ENCODE results near the gene PRKAG2. TPM values are rescaled to one million over a fixed set of nuclear protein-coding genes. Genes with fewer than 3 reads are reported as not detected.

Gene PRKAG2
- total RNA-seq, 8 experiments from 2014 or later: 6.3 to 13.4 (median 8.5) TPM

DNA sequence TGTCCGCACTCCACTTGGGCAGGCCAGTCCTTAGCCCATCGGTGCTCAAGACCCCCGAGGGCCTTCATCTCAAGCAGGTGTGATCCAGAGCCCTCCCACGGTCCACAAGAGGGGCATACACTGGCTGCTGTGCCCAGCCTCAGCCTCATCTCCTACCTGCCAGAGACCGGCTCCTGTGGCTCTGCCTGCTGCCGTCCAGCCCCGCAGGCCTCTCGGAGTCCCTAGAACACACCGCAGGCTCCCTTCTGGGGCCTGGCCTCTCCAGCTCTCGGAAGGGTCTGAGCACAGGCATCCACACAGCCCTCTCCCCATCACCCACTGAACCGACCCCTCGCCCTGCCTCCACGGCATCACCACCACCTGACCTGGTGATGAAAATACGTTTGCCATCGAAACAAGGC, 147.4 kb downstream of the PRKAG2 start:
- in situ Hi-C loops (cut with MboI; ENCODE audit: low pct_unique_long_range_greater_than_20kb in 2 of 9, low sequenced_read_pairs in 9 of 9, unreplicated experiment in 9 of 9): no loop called here
- Histone ChIP-seq H3K4me1 (replicated peaks in 1 of 2) (peaks cover 37 to 50% of the 10 kb centered on the region in 2 donors), H3K27ac (no peak overlapping the region), H3K4me3 (no peak overlapping the region)
- no peak for ATAC-seq (replicated peaks in 6 of 8)
- WGBS, 10 experiments: 80 to 100% (median 97%) methylated on average over 1 to 5 of the region's 15 CpGs; no CpG with 5 or more reads in 7 of the 10 experiments

DNA sequence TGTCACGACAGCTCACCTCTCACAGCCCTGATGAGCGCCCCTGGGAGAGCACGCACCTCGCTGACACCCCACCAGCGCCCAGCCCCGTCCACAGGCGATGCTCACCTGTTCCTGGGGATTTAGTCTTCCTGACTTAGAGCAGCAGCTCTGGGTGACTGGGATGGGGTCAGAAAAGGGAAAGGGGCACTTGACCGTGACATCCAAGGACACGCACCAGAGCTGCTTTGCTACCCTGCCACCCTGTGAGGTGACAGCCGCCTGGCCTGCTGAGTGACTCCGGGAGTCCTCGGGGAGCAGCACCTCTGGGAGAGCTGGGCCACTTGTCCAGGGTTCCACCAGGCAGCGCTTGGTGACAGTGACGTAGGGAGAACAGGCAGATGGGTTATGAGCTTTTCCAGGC, 148.2 kb downstream of the PRKAG2 start:
- Histone ChIP-seq H3K4me3 (no peak overlapping the region), H3K27ac (no peak overlapping the region), H3K4me1 (replicated peaks in 1 of 2) (peaks cover 37 to 55% of the 10 kb centered on the region in 2 donors)
- in situ Hi-C loops (cut with MboI; ENCODE audit: low pct_unique_long_range_greater_than_20kb in 2 of 9, low sequenced_read_pairs in 9 of 9, unreplicated experiment in 9 of 9): no loop called here
- WGBS, 10 experiments: 95 to 100% (median 98%) methylated on average over 1 to 6 of the region's 14 CpGs; no CpG with 5 or more reads in 6 of the 10 experiments
- no peak for ATAC-seq (replicated peaks in 6 of 8)

- in situ Hi-C loops (cut with MboI; ENCODE audit: low pct_unique_long_range_greater_than_20kb in 2 of 9, low sequenced_read_pairs in 9 of 9, unreplicated experiment in 9 of 9): no loop called here
- H3K4me3 ChIP-seq: no peak overlapping the region
- 60 to 100% (median 86%) methylated on average over 1 to 7 of the region's 8 CpGs; no CpG with 5 or more reads in 4 of the 10 experiments for WGBS, 10 experiments
- H3K27ac ChIP-seq: peak overlapping the region in 1 of 2 donors; percentile 13
- H3K4me1 ChIP-seq (replicated peaks in 1 of 2): peaks cover 37 to 55% of the 10 kb centered on the region in 2 donors
- no peak for ATAC-seq (replicated peaks in 6 of 8)
Measured at GRCh38 chr7:151728286-151728660, 148.6 kb downstream of the PRKAG2 start.

DNA sequence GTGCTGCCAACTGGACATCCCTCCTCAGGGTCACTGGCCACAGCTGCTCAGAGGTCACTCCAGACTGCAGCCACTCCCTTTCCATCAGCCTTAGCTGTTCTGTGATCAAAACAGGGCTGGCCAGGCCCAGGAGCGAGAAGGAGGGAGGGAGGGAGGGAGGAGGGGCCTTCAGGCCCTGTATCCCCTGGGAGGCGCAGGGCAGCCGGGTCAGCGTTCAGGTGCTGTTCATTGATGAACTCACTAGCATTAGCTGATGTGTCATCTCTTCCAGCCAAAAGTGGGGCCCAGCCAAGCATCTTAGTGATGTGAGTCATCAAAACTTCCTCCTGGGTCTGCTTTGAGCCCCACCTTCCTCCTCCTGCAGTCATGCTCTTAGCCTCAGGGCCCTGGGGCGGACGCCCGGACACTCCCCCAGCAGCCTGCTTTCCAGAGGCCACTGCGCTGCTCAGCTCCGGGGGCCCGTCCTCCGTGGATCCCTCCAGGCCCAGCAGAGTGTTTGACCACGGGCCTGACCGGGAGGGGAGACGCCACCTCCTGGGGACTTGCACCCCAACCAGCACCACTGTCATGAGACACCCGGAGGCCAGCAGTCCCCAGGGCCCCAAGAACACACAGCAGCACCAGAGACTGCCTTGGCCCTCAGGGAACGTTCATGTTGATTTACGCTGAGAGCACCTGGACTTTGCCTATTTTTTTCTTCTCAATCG, 149.2 kb downstream of the PRKAG2 start:
- WGBS, 10 experiments: 16 to 100% (median 55%) methylated on average over 1 to 11 of the region's 18 CpGs; no CpG with 5 or more reads in 3 of the 10 experiments
- ATAC-seq (replicated peaks in 6 of 8): peak; percentile 81 to 98 (median 87)
- peak overlapping the region; percentile 26 to 74 for H3K27ac ChIP-seq

GRCh38 chr7:151726652-151727578, 150.0 kb downstream of the PRKAG2 start:
- WGBS, 10 experiments: 53 to 100% (median 91%) methylated on average over 1 to 11 of the region's 23 CpGs; no CpG with 5 or more reads in 1 of the 10 experiments
- H3K4me1 ChIP-seq (replicated peaks in 1 of 2): peaks cover 46 to 65% of the 10 kb centered on the region in 2 donors
- no peak for ATAC-seq (replicated peaks in 6 of 8)
- in situ Hi-C loops (cut with MboI; ENCODE audit: low pct_unique_long_range_greater_than_20kb in 2 of 9, low sequenced_read_pairs in 9 of 9, unreplicated experiment in 9 of 9): no loop called here
- H3K27ac ChIP-seq: peak overlapping the region; percentile 63 to 74
- H3K4me3 ChIP-seq: no peak overlapping the region

More for the DNA sequence above, 149.2 kb downstream of the PRKAG2 start:
- Histone ChIP-seq H3K4me1 (replicated peaks in 1 of 2) (peaks cover 40 to 60% of the 10 kb centered on the region in 2 donors), H3K4me3 (no peak overlapping the region)
- in situ Hi-C loops (cut with MboI; ENCODE audit: low pct_unique_long_range_greater_than_20kb in 2 of 9, low sequenced_read_pairs in 9 of 9, unreplicated experiment in 9 of 9): no loop called here

GRCh38 chr7:151725844-151726651, 150.9 kb downstream of the PRKAG2 start:
- Histone ChIP-seq H3K4me1 (replicated peaks in 1 of 2) (peaks cover 46 to 64% of the 10 kb centered on the region in 2 donors), H3K4me3 (no peak overlapping the region), H3K27ac (peak overlapping the region; percentile 53 to 63)
- peak in 5 of 8 experiments; percentile 45 to 74 (median 56) for ATAC-seq (replicated peaks in 6 of 8)
- in situ Hi-C loops (cut with MboI; ENCODE audit: low pct_unique_long_range_greater_than_20kb in 2 of 9, low sequenced_read_pairs in 9 of 9, unreplicated experiment in 9 of 9): no loop called here
- WGBS, 10 experiments: 0 to 98% (median 61%) methylated on average over 1 to 9 of the region's 23 CpGs; no CpG with 5 or more reads in 4 of the 10 experiments

GRCh38 chr7:151724920-151725584, 151.9 kb downstream of the PRKAG2 start:
- no peak for ATAC-seq (replicated peaks in 6 of 8)
- 72 to 97% (median 85%) methylated on average over 1 to 7 of the region's 22 CpGs; no CpG with 5 or more reads in 4 of the 10 experiments for WGBS, 10 experiments
- Histone ChIP-seq H3K27ac (peak overlapping the region in 1 of 2 donors; percentile 63), H3K4me3 (no peak overlapping the region), H3K4me1 (replicated peaks in 1 of 2) (peaks cover 46 to 60% of the 10 kb centered on the region in 2 donors)
- in situ Hi-C loops (cut with MboI; ENCODE audit: low pct_unique_long_range_greater_than_20kb in 2 of 9, low sequenced_read_pairs in 9 of 9, unreplicated experiment in 9 of 9): no loop called here

GRCh38 chr7:151724250-151724915, 152.5 kb downstream of the PRKAG2 start:
- no peak for ATAC-seq (replicated peaks in 6 of 8)
- in situ Hi-C loops (cut with MboI; ENCODE audit: low pct_unique_long_range_greater_than_20kb in 2 of 9, low sequenced_read_pairs in 9 of 9, unreplicated experiment in 9 of 9): no loop called here
- WGBS, 10 experiments: 83 to 96% methylated on average over 11 to 14 of the region's 29 CpGs; no CpG with 5 or more reads in 8 of the 10 experiments
- H3K4me1 ChIP-seq (replicated peaks in 1 of 2): peaks cover 46 to 56% of the 10 kb centered on the region in 2 donors
- H3K27ac ChIP-seq: no peak overlapping the region
- H3K4me3 ChIP-seq: no peak overlapping the region

DNA sequence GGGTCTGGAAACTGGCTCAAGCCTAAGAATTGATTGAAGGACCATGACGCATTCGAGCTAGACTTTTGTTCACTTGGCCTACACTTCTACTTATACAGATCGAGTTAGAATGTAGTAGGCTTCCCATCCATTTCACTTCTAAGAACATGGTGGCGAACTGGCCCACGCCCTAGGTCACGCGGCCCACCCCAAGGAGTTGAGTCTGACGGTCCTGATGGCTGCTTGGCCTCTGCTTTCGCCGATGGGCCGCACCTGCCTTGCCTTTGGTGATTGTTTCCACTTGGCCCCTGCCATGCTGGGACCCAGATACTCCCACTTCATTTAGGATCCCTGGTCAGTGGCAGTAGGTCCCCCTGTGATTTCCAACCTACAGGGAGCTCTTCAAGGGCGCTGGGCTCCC, 153.6 kb downstream of the PRKAG2 start:
- H3K4me1 ChIP-seq (replicated peaks in 1 of 2): peaks cover 45 to 54% of the 10 kb centered on the region in 2 donors
- ATAC-seq (replicated peaks in 6 of 8): no peak
- no peak overlapping the region for H3K27ac ChIP-seq
- WGBS, 10 experiments: 60 to 92% (median 81%) methylated on average over 1 to 6 of the region's 12 CpGs; no CpG with 5 or more reads in 4 of the 10 experiments
- in situ Hi-C loops (cut with MboI; ENCODE audit: low pct_unique_long_range_greater_than_20kb in 2 of 9, low sequenced_read_pairs in 9 of 9, unreplicated experiment in 9 of 9): no loop called here
- no peak overlapping the region for H3K4me3 ChIP-seq

GRCh38 chr7:151722533-151722932, 154.4 kb downstream of the PRKAG2 start:
- in situ Hi-C loops (cut with MboI; ENCODE audit: low pct_unique_long_range_greater_than_20kb in 2 of 9, low sequenced_read_pairs in 9 of 9, unreplicated experiment in 9 of 9): no loop called here
- ATAC-seq (replicated peaks in 6 of 8): no peak

GRCh38 chr7:151721694-151722093, 155.2 kb downstream of the PRKAG2 start:
- no peak overlapping the region for H3K4me3 ChIP-seq
- WGBS, 10 experiments: 40 to 100% (median 93%) methylated on average over 1 to 4 of the region's 5 CpGs; no CpG with 5 or more reads in 5 of the 10 experiments
- in situ Hi-C loops (cut with MboI; ENCODE audit: low pct_unique_long_range_greater_than_20kb in 2 of 9, low sequenced_read_pairs in 9 of 9, unreplicated experiment in 9 of 9): no loop called here
- H3K4me1 ChIP-seq (replicated peaks in 1 of 2): peaks cover 30 to 38% of the 10 kb centered on the region in 2 donors
- no peak overlapping the region for H3K27ac ChIP-seq
- no peak for ATAC-seq (replicated peaks in 6 of 8)

More at GRCh38 chr7:151722533-151722932, 154.4 kb downstream of the PRKAG2 start:
- WGBS, 10 experiments: 51 to 80% (median 63%) methylated on average over 1 to 9 of the region's 12 CpGs; no CpG with 5 or more reads in 6 of the 10 experiments
- H3K4me1 ChIP-seq (replicated peaks in 1 of 2): peaks cover 37 to 47% of the 10 kb centered on the region in 2 donors
- no peak overlapping the region for H3K4me3 ChIP-seq
- no peak overlapping the region for H3K27ac ChIP-seq
